Astrocyte (in vitro differentiated cells and primary cell): ENCODE measurements around the gene YEATS4. TPM values are rescaled to one million over a fixed set of nuclear protein-coding genes. Genes with fewer than 3 reads are reported as not detected.

Experiments used
- DNase-seq: peaks from one replicate; pipeline ENCODE4 v3.0.0-alpha.2; 2010; ENCODE audit warnings: low read depth
- FAIRE-seq: peaks from 2 replicates; lab custom pipeline; 2011; peaks lifted over from hg19 to GRCh38; lab: Jason Lieb, UNC
- H2AFZ ChIP-seq: 2 replicates; pipeline ENCODE4 v1.6.0; 2012; ENCODE audit warnings: low read depth, low read length, inconsistent platforms
- H3K27ac ChIP-seq: 2 replicates; pipeline ENCODE4 v1.5.1; 2011; ENCODE audit warnings: low read depth, low read length, inconsistent platforms
- H3K27me3 ChIP-seq: 2 replicates; pipeline ENCODE4 v1.6.0; 2011; ENCODE audit warnings: low read length, inconsistent platforms; ENCODE audit not compliant: insufficient read depth
- H3K36me3 ChIP-seq: 2 replicates; pipeline ENCODE4 v1.5.1; 2011; ENCODE audit warnings: low read length, inconsistent platforms; ENCODE audit not compliant: insufficient read depth
- H3K4me1 ChIP-seq: 2 replicates; pipeline ENCODE4 v1.5.1; 2011; ENCODE audit warnings: low read length, inconsistent platforms; ENCODE audit not compliant: insufficient read depth
- H3K4me2 ChIP-seq: 2 replicates; pipeline ENCODE4 v1.6.0; 2012; ENCODE audit warnings: low read length, inconsistent platforms
- H3K4me3 ChIP-seq: 2 replicates; pipeline ENCODE4 v1.5.1; 2011; ENCODE audit warnings: low read depth, mild to moderate bottlenecking, low read length, inconsistent platforms; ENCODE audit not compliant: insufficient read depth
- H3K79me2 ChIP-seq: 2 replicates; pipeline ENCODE4 v1.6.0; 2012; ENCODE audit warnings: mild to moderate bottlenecking, low read length, inconsistent platforms; ENCODE audit not compliant: insufficient read depth
- H3K9ac ChIP-seq: 2 replicates; pipeline ENCODE4 v1.6.0; 2012; ENCODE audit warnings: mild to moderate bottlenecking, low read length, inconsistent platforms
- H3K9me3 ChIP-seq: 2 replicates; pipeline ENCODE4 v1.5.1; 2012; ENCODE audit warnings: low read depth, mild to moderate bottlenecking, low read length, inconsistent platforms; ENCODE audit not compliant: insufficient read depth
- H4K20me1 ChIP-seq: 2 replicates; pipeline ENCODE4 v1.6.0; 2012; ENCODE audit warnings: low read length, inconsistent platforms; ENCODE audit not compliant: insufficient read depth
- H3K27ac Mint-ChIP-seq: one replicate; pipeline ENCODE4 v1.8.0; 2021; ENCODE audit warnings: mild to moderate bottlenecking, mixed read lengths; ENCODE audit not compliant: unreplicated experiment
- H3K27me3 Mint-ChIP-seq: one replicate; pipeline ENCODE4 v1.8.0; 2021; ENCODE audit warnings: low read depth, mixed read lengths; ENCODE audit not compliant: unreplicated experiment
- H3K36me3 Mint-ChIP-seq: one replicate; pipeline ENCODE4 v1.8.0; 2021; ENCODE audit warnings: low read depth, mixed read lengths; ENCODE audit not compliant: unreplicated experiment
- H3K4me1 Mint-ChIP-seq: one replicate; pipeline ENCODE4 v1.8.0; 2021; ENCODE audit warnings: low read depth, mixed read lengths; ENCODE audit not compliant: unreplicated experiment
- H3K4me3 Mint-ChIP-seq: one replicate; pipeline ENCODE4 v1.8.0; 2021; ENCODE audit warnings: mild to moderate bottlenecking, moderate library complexity, mixed read lengths; ENCODE audit not compliant: unreplicated experiment
- H3K9me3 Mint-ChIP-seq: one replicate; pipeline ENCODE4 v1.8.0; 2021; ENCODE audit warnings: mild to moderate bottlenecking, mixed read lengths; ENCODE audit not compliant: unreplicated experiment
- EZH2 ChIP-seq: IDR thresholded peaks from 2 replicates; pipeline ENCODE4 v1.6.1; 2012; ENCODE audit warnings: mild to moderate bottlenecking, low read length, inconsistent platforms; ENCODE audit not compliant: insufficient read depth
- total RNA-seq: library from RNA; stranded (reverse); gene quantifications from 2 replicates; pipeline ENCODE4 v1.2.1, GENCODE V29; 2021
- TF ChIP-seq, protein P1 (sequence below): IDR thresholded peaks from 2 replicates; pipeline ENCODE4 v1.5.1; 2011; ENCODE audit warnings: low read depth, mild to moderate bottlenecking, inconsistent platforms, low read length, moderate library complexity; ENCODE audit not compliant: insufficient read depth

YEATS4 gene
- total RNA-seq, 1 donor from 2014 or later = 11.6 TPM

DNA sequence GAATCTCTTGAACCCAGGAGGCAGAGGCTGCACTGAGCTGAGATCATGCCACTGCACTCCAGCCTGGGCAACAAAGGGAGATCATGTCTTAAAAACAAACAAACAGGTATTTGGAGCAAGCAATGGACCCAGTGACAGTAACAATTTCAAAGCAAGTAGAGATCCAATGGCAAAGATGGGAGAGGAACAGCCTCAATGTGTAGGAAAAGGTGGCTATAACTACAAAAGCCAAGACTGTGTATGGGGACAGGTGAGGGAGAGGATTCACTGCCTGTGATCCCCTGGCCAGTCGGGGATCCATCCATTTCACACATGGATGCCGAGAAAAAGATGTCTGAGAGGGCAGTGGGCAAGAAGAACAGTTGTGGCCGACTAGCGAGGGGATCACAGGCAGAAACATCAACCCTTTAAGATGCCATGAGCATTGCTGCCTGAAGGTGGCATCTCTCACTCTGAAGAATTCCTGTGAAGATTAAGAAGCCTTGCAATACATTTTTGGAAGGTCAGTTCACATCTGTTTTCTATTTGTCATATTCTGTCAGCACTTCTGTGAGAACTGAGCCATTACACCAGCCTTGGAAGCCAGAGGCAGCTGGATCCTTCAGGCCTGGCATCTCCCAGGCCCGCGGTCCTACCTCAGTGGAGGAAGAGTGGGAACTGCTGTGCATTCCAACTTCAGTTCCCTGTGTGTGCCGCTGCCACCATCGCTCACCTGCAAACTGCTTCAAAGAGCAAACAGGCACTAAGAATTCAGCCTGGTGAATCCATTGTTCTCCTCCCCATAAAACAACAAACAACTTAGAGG is 56.1 kb downstream of the YEATS4 start:
- H3K27ac Mint-ChIP-seq = peak overlapping the region; percentile 64
- Histone ChIP-seq H3K4me1 (peaks cover 4% of the 10 kb centered on the region), H3K4me3 (no peak overlapping the region), H3K27ac (peak overlapping the region; percentile 57), H3K4me2 (peak overlapping the region; percentile 44), H3K36me3 (no peaks in the 10 kb centered on the region), H3K79me2 (no peaks in the 10 kb centered on the region), H3K27me3 (no peaks in the 10 kb centered on the region), H4K20me1 (no peaks in the 10 kb centered on the region), H3K9me3 (no peaks in the 10 kb centered on the region), H2AFZ (peak overlapping the region; percentile 87), H3K9ac (peak overlapping the region; percentile 52)
- DNase-seq (peak; percentile 93), FAIRE-seq (peak; percentile 72)
- H3K4me3 Mint-ChIP-seq = no peak overlapping the region
- H3K27me3 Mint-ChIP-seq = no peaks in the 10 kb centered on the region
- H3K36me3 Mint-ChIP-seq = no peaks in the 10 kb centered on the region
- TF ChIP-seq, protein P1, sequence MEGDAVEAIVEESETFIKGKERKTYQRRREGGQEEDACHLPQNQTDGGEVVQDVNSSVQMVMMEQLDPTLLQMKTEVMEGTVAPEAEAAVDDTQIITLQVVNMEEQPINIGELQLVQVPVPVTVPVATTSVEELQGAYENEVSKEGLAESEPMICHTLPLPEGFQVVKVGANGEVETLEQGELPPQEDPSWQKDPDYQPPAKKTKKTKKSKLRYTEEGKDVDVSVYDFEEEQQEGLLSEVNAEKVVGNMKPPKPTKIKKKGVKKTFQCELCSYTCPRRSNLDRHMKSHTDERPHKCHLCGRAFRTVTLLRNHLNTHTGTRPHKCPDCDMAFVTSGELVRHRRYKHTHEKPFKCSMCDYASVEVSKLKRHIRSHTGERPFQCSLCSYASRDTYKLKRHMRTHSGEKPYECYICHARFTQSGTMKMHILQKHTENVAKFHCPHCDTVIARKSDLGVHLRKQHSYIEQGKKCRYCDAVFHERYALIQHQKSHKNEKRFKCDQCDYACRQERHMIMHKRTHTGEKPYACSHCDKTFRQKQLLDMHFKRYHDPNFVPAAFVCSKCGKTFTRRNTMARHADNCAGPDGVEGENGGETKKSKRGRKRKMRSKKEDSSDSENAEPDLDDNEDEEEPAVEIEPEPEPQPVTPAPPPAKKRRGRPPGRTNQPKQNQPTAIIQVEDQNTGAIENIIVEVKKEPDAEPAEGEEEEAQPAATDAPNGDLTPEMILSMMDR = peak; percentile 93
- no peak for TF ChIP-seq EZH2
- no peaks in the 10 kb centered on the region for H3K9me3 Mint-ChIP-seq
- H3K4me1 Mint-ChIP-seq = peaks cover 10% of the 10 kb centered on the region

DNA sequence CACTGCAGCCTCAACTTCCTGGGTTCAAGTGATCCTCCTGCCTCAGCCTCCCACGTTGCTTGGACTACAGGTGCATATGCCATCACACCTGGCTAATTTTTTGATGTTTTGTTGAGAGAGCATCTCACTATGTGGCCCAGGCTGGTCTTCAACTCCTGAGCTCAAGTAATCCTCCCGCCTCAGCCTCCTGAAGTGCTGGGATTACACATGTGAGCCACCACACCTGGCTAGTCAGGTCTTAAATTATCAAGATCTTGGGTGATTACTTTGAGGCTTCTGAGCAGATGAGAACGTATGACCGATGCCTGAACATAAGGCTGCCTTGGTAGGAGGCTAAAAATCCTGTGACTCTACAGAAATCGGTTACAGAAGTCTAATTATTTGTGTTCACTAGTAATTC is 57.7 kb downstream of the YEATS4 start:
- H3K27ac Mint-ChIP-seq = no peak overlapping the region

More for the DNA sequence above, 57.7 kb downstream of the YEATS4 start:
- H3K4me1 ChIP-seq = peaks cover 4% of the 10 kb centered on the region
- H3K9me3 Mint-ChIP-seq = no peaks in the 10 kb centered on the region
- H3K9me3 ChIP-seq = no peaks in the 10 kb centered on the region
- H3K4me3 ChIP-seq = no peak overlapping the region
- H3K4me3 Mint-ChIP-seq = no peak overlapping the region
- no peak overlapping the region for H3K4me2 ChIP-seq
- H3K36me3 Mint-ChIP-seq = no peaks in the 10 kb centered on the region
- no peak overlapping the region for H3K27ac ChIP-seq
- TF ChIP-seq, protein P1 = no peak
- TF ChIP-seq EZH2 = no peak
- DNase-seq (no peak), FAIRE-seq (no peak)
- H4K20me1 ChIP-seq = no peaks in the 10 kb centered on the region
- H3K36me3 ChIP-seq = no peaks in the 10 kb centered on the region
- H3K4me1 Mint-ChIP-seq = peaks cover 7% of the 10 kb centered on the region
- H3K9ac ChIP-seq = no peak overlapping the region
- no peak overlapping the region for H2AFZ ChIP-seq
- no peaks in the 10 kb centered on the region for H3K27me3 ChIP-seq
- H3K79me2 ChIP-seq = no peaks in the 10 kb centered on the region
- H3K27me3 Mint-ChIP-seq = no peaks in the 10 kb centered on the region
